Measurements from ENCODE around the gene CRLF3.

GRCh38 chr17:30796016-30796415 lies 28.5 kb downstream of the CRLF3 start:
- TF ChIP-seq E2F5 (CRISPR knock-in tag; IDR thresholded peaks at IDR 0.05), result no peak
- no peak for TF ChIP-seq CTCF (IDR thresholded peaks at IDR 0.05)
- no peak for TF ChIP-seq NFE2L1 (CRISPR knock-in tag; IDR thresholded peaks at IDR 0.05)
- no peak for TF ChIP-seq JUN (CRISPR knock-in tag; IDR thresholded peaks at IDR 0.05)
- TF ChIP-seq CREB1 (CRISPR knock-in tag; IDR thresholded peaks at IDR 0.05), result no peak
- TF ChIP-seq ATF3 (CRISPR knock-in tag; conservative IDR thresholded peaks at IDR 0.05), result no peak
- no peak for TF ChIP-seq USF1 (CRISPR knock-in tag; IDR thresholded peaks at IDR 0.05)
- no peak for TF ChIP-seq E2F4 (CRISPR knock-in tag; IDR thresholded peaks at IDR 0.05; ENCODE audit: borderline replicate concordance, low read depth)

Data from WTC11 (cell line).